NCI-H774 (cell line): ENCODE measurements around the gene TRIM29.

ENCODE experiments used
- DNase-seq: peaks from one replicate; lab custom pipeline; 2025; lab: John Stamatoyannopoulos, UW

TRIM29 gene

GRCh38 chr11:120061761-120062560, 76.0 kb downstream of the TRIM29 start:
- no peak for DNase-seq
